Endothelial cell of umbilical vein (primary cell): ENCODE results near the gene POMGNT2. TPM values are rescaled to one million over a fixed set of nuclear protein-coding genes. Genes with fewer than 3 reads are reported as not detected.

Source experiments
- BruUV-seq: library from RNA; stranded (reverse); fragments of 400-500 nt; replicated peaks from 2 replicates; lab custom pipeline; 2021; lab: Mats Ljungman, UMichigan
- CTCF ChIA-PET: fragments of 300-600, 350-600 bp; sonication (Branson Sonifier 250); formaldehyde crosslinking; loops from one replicate; lab custom pipeline; 2021; ENCODE audit warnings: antibody characterized with exemption, inconsistent platforms; lab: Charles Lee
- POLR2A ChIA-PET: fragments of 300-600, 350-600 bp; sonication (Branson Sonifier 250); formaldehyde crosslinking; loops from one replicate; lab custom pipeline; 2021; ENCODE audit warnings: antibody characterized with exemption, inconsistent platforms; lab: Charles Lee
- DNase-seq: peaks from one replicate; pipeline ENCODE4 v3.0.0-alpha.2; 2011; ENCODE audit warnings: low read depth, low spot score
- FAIRE-seq: peaks from 2 replicates; lab custom pipeline; 2011; peaks lifted over from hg19 to GRCh38; lab: Jason Lieb, UNC
- H2AFZ ChIP-seq: 2 replicates; pipeline ENCODE4 v1.6.0; 2012; ENCODE audit warnings: low read depth, low read length, control low read depth, inconsistent platforms
- H3K27ac ChIP-seq: 2 replicates; pipeline ENCODE4 v1.5.1; 2011; ENCODE audit warnings: low read depth, mild to moderate bottlenecking, control low read depth, low read length, moderate library complexity; ENCODE audit not compliant: insufficient read depth
- H3K27me3 ChIP-seq, 2 experiments: 2 replicates each; pipeline versions ENCODE4 v1.6.0 to v1.6.1; 2011; ENCODE audit warnings: low read length in 2 of 2, mixed read lengths in 1 of 2; ENCODE audit not compliant: control insufficient read depth in 2 of 2, insufficient read depth in 2 of 2
- H3K36me3 ChIP-seq, 2 experiments: 2 replicates in 1 of 2; 3 replicates in 1 of 2; pipeline ENCODE4 v1.5.1; 2011; ENCODE audit warnings: low read length in 2 of 2, mild to moderate bottlenecking in 1 of 2, moderate library complexity in 1 of 2; ENCODE audit not compliant: control insufficient read depth in 2 of 2, insufficient read depth in 2 of 2; ENCODE audit errors: extremely low read depth in 1 of 2
- H3K4me1 ChIP-seq: 3 replicates; pipeline ENCODE4 v1.5.1; 2011; ENCODE audit warnings: mild to moderate bottlenecking, low read length; ENCODE audit not compliant: control insufficient read depth, insufficient read depth; ENCODE audit errors: extremely low read depth
- H3K4me2 ChIP-seq: 2 replicates; pipeline ENCODE4 v1.6.1; 2011; ENCODE audit warnings: low read length, control low read depth, mixed read lengths; ENCODE audit not compliant: insufficient read depth
- H3K4me3 ChIP-seq, 3 experiments: fragments of 200-600 bp in 1 of 3; sonication (generic), shearing (Covaris generic) in 1 of 3; replicated peaks in 1 of 3; 2 replicates each; pipeline ENCODE4 v1.5.1; 2011 to 2016; ENCODE audit warnings: control low read depth in 3 of 3, low read length in 3 of 3, mild to moderate bottlenecking in 2 of 3, inconsistent platforms in 1 of 3, low read depth in 1 of 3, moderate library complexity in 1 of 3; ENCODE audit not compliant: insufficient read depth in 1 of 3
- H3K79me2 ChIP-seq: 2 replicates; pipeline ENCODE4 v1.6.0; 2012; ENCODE audit warnings: low read length, inconsistent platforms; ENCODE audit not compliant: control insufficient read depth, insufficient read depth
- H3K9ac ChIP-seq: replicated peaks from 2 replicates; pipeline ENCODE3; 2011; ENCODE audit warnings: low read length, control low read depth; ENCODE audit not compliant: insufficient read depth; ENCODE audit errors: extremely low read depth
- H3K9me1 ChIP-seq: replicated peaks from 3 replicates; pipeline ENCODE4 v1.6.0; 2011; ENCODE audit warnings: mild to moderate bottlenecking, low read length; ENCODE audit not compliant: control insufficient read depth, insufficient read depth; ENCODE audit errors: extremely low read depth
- H3K9me3 ChIP-seq: replicated peaks from 2 replicates; pipeline ENCODE4 v1.5.1; 2012; ENCODE audit warnings: low read length, inconsistent platforms; ENCODE audit not compliant: control insufficient read depth, insufficient read depth
- H4K20me1 ChIP-seq: replicated peaks from 2 replicates; pipeline ENCODE3; 2011; ENCODE audit warnings: mild to moderate bottlenecking, low read length; ENCODE audit not compliant: control insufficient read depth, insufficient read depth; ENCODE audit errors: extremely low read depth
- CTCF ChIP-seq, 2 donors: IDR thresholded peaks; 1 replicate in 1 of 2; 2 replicates in 1 of 2; pipeline ENCODE4 v1.5.1; 2011; ENCODE audit warnings: low read length in 2 of 2, mild to moderate bottlenecking in 2 of 2, moderate library complexity in 2 of 2, control low read depth in 1 of 2, inconsistent platforms in 1 of 2, low read depth in 1 of 2; ENCODE audit not compliant: insufficient read depth in 1 of 2; ENCODE audit errors: extremely low read depth in 1 of 2
- EZH2 ChIP-seq: IDR thresholded peaks from 2 replicates; pipeline ENCODE4 v1.6.1; 2012; ENCODE audit warnings: borderline replicate concordance, low read depth, mild to moderate bottlenecking, moderate library complexity, low read length, inconsistent platforms; ENCODE audit not compliant: severe bottlenecking
- FOS ChIP-seq: IDR thresholded peaks from 2 replicates; pipeline ENCODE4 v1.6.1; 2011; ENCODE audit warnings: mild to moderate bottlenecking, low read length, moderate library complexity, borderline replicate concordance; ENCODE audit not compliant: insufficient read depth
- GATA2 ChIP-seq: IDR thresholded peaks from 2 replicates; pipeline ENCODE4 v1.7.0; 2011; ENCODE audit warnings: low read depth, mild to moderate bottlenecking, moderate library complexity, mixed read lengths, low read length; ENCODE audit not compliant: insufficient read length, insufficient read depth
- JUN ChIP-seq: IDR thresholded peaks from 2 replicates; pipeline ENCODE4 v1.6.1; 2011; ENCODE audit warnings: borderline replicate concordance, low read depth; ENCODE audit not compliant: insufficient read length, insufficient read depth
- MAX ChIP-seq: IDR thresholded peaks from 2 replicates; pipeline ENCODE4 v1.6.1; 2011; ENCODE audit not compliant: insufficient read depth, insufficient read length
- MYC ChIP-seq: IDR thresholded peaks from one replicate; pipeline ENCODE4 v1.6.1; 2011; ENCODE audit warnings: mild to moderate bottlenecking, low read depth, low read length
- POLR2A ChIP-seq: IDR thresholded peaks from 2 replicates; pipeline ENCODE4 v1.6.1; 2012; ENCODE audit warnings: low read depth, mild to moderate bottlenecking, control low read depth, low read length
- POLR2AphosphoS5 ChIP-seq: IDR thresholded peaks from 2 replicates; pipeline ENCODE4 v1.6.1; 2012; ENCODE audit warnings: low read depth, mild to moderate bottlenecking, control low read depth, low read length, moderate library complexity; ENCODE audit not compliant: insufficient read depth
- dilution Hi-C: fragments of 300-500 bp; cut with MboI; formaldehyde crosslinking; loops from one replicate; pipeline ENCODE4 v1.15.0; 2019; ENCODE audit warnings: low sequenced_read_pairs; ENCODE audit not compliant: extremely low pct_ligation_motif_present
- intact Hi-C: fragments of 100-400 bp; cut with micrococcal nuclease; formaldehyde crosslinking; loops from one replicate; pipeline ENCODE4 v1.10.0; 2022
- polyA plus RNA-seq, 4 experiments: library from polyadenylated mRNA; depleted of rRNA in 3 of 4; stranded (reverse) in 3 of 4; unstranded in 1 of 4; fragments of >200 nt; gene quantifications; 2 replicates each; pipeline versions ENCODE4 v1.2.1 to v1.2.3, GENCODE V29; 2011 to 2012; ENCODE audit warnings: missing spikeins in 1 of 4
- total RNA-seq: library from RNA; stranded (reverse); gene quantifications from 2 replicates; pipeline ENCODE4 v1.2.3, GENCODE V29; 2021

The POMGNT2 gene
- total and polyA plus RNA-seq, 2 donors (not counting 3 experiments of a cell fraction or from before 2014, with no cell fraction given) = 6.4 to 16.3 TPM

GRCh38 chr3:43063114-43063513 lies 42.8 kb downstream of the POMGNT2 start:
- CTCF ChIA-PET = no interaction called here
- no peaks in the 10 kb centered on the region for H3K9me3 ChIP-seq
- no peak overlapping the region for H3K9ac ChIP-seq
- no peaks in the 10 kb centered on the region for H3K79me2 ChIP-seq
- no TSS peak for BruUV-seq
- intact Hi-C loops = no loop called here
- no peak overlapping the region for H3K4me2 ChIP-seq
- POLR2A ChIA-PET = no interaction called here
- H4K20me1 ChIP-seq = no peaks in the 10 kb centered on the region
- dilution Hi-C loops = no loop called here
- H3K9me1 ChIP-seq = no peaks in the 10 kb centered on the region
- H2AFZ ChIP-seq = no peak overlapping the region
- no peak overlapping the region for H3K27ac ChIP-seq
- H3K27me3 ChIP-seq = peaks cover 2% of the 10 kb centered on the region in 2 experiments
- H3K4me3 ChIP-seq = no peak overlapping the region
- H3K4me1 ChIP-seq = no peaks in the 10 kb centered on the region
- no peak for FAIRE-seq
- no peak for DNase-seq
- no peaks in the 10 kb centered on the region for H3K36me3 ChIP-seq
- TF ChIP-seq JUN = no peak
- TF ChIP-seq FOS = no peak
- no peak for TF ChIP-seq MAX
- TF ChIP-seq GATA2 = no peak
- no peak for TF ChIP-seq MYC
- TF ChIP-seq POLR2AphosphoS5 = no peak
- no peak for TF ChIP-seq EZH2
- no peak for TF ChIP-seq POLR2A
- no peak for TF ChIP-seq CTCF (IDR thresholded peaks at IDR 0.05; ENCODE audit: extremely low read depth in 1 of 2, insufficient read depth in 1 of 2, low read depth in 1 of 2, low read length in 2 of 2)
